Measurements from ENCODE around the gene SLC38A4. TPM values are rescaled to one million over a fixed set of nuclear protein-coding genes. Genes with fewer than 3 reads are reported as not detected.

The SLC38A4 gene
- total and polyA plus RNA-seq, 5 donors from 2014 or later: not detected

DNA sequence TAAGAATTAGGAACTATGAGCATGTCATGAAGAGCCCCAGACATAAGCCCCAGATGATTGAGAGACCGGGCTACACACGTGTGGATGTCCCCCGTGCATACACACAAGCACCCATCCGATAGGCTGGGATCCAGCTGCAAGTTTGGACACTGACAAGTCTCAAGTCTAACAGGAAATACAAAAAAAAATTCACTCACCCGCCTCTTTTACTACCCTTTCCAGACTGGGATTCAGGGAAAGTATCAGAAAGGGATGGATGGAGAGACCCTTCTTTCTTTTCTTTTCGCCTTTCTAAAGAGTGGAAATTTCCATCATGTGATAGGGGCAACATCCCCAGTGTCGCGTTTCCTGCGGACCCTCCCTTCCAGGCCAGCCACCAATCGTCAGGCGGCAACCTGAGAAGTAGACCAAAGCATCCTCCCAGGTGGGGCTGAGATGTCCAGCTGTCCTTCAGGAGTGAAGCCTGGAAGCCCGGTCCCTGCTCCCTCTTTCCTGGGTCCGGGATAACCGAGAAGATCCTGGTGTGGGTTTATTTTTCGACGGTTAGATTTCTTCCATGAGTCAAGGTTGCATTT lies 6.4 kb upstream of the SLC38A4 start:
- H3K4me1 Mint-ChIP-seq: peaks cover 0 to 9% (median 2%) of the 10 kb centered on the region in 4 donors
- H3K9me3 Mint-ChIP-seq: peaks cover 0 to 3% (median 0%) of the 10 kb centered on the region in 7 donors
- no peak overlapping the region for H3K27ac Mint-ChIP-seq
- no peak overlapping the region for H3K4me3 Mint-ChIP-seq
- no peak overlapping the region for H3K27ac ChIP-seq (ENCODE audit: insufficient read depth, low read length, poor library complexity, severe bottlenecking)
- no peaks in the 10 kb centered on the region for H3K36me3 Mint-ChIP-seq
- no peaks in the 10 kb centered on the region for H3K36me3 ChIP-seq (ENCODE audit: control insufficient read depth, insufficient read depth, low read length)
- peaks cover 36% of the 10 kb centered on the region for H3K27me3 ChIP-seq (ENCODE audit: control insufficient read depth, insufficient read depth, low read length)
- H3K4me3 ChIP-seq (ENCODE audit: low read depth, low read length): no peak overlapping the region
- H3K9me3 ChIP-seq (ENCODE audit: control insufficient read depth in 2 of 2, low read length in 2 of 2): no peaks in the 10 kb centered on the region
- no peak for DNase-seq
- peaks cover 65% of the 10 kb centered on the region for H3K27me3 Mint-ChIP-seq
- no peak for ATAC-seq (ENCODE audit: low read depth in 2 of 2)
- H3K4me1 ChIP-seq (ENCODE audit: control insufficient read depth, insufficient read depth, low read length, poor library complexity, severe bottlenecking): no peaks in the 10 kb centered on the region

DNA sequence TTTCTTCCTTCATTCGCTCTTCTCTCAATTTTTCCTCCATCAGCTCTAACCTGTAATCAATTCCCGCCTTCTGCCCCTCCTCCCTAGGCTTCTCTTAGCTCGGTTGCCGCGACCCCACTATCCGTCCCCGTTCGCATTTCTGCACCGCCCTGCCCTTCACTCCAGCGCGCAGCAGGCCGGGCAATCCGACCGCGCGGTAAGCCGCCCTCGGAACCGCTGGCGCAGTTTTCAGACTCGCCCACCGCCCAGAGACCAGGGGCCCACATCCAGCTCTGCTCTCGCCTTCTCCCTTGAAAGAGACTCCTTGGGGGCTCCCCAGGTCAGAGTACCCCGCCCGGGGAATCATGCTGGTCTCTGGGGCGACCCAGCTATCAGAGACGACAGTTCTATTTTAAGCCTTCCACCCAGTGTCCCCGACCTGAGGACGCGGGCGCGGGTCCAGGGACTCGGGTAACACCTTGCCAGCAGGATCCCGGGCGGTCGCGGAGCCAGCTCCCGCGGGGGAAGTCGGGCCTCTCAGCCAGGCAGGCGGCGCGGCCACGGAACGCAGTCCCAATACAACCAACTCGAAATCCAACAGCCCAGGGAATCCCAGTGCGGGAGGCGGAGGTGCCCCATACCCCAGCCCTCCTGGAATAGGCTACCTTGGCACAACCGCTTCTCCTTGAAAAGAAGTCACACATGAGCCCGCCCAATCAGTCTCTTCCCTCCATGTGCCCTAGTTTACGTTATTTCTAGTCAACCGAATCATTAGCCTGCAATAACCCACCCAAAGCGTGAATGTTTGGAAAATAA lies 5.7 kb upstream of the SLC38A4 start:
- H3K4me1 Mint-ChIP-seq: peaks cover 0 to 9% (median 2%) of the 10 kb centered on the region in 4 donors
- DNase-seq (no peak), ATAC-seq (ENCODE audit: low read depth in 2 of 2) (no peak)
- Histone ChIP-seq H3K4me3 (ENCODE audit: low read depth, low read length) (no peak overlapping the region), H3K27ac (ENCODE audit: insufficient read depth, low read length, poor library complexity, severe bottlenecking) (no peak overlapping the region), H3K4me1 (ENCODE audit: control insufficient read depth, insufficient read depth, low read length, poor library complexity, severe bottlenecking) (no peaks in the 10 kb centered on the region), H3K9me3 (ENCODE audit: control insufficient read depth in 2 of 2, low read length in 2 of 2) (no peaks in the 10 kb centered on the region), H3K36me3 (ENCODE audit: control insufficient read depth, insufficient read depth, low read length) (no peaks in the 10 kb centered on the region), H3K27me3 (ENCODE audit: control insufficient read depth, insufficient read depth, low read length) (peaks cover 34% of the 10 kb centered on the region)
- no peak overlapping the region for H3K4me3 Mint-ChIP-seq
- H3K9me3 Mint-ChIP-seq: no peaks in the 10 kb centered on the region
- peaks cover 66% of the 10 kb centered on the region for H3K27me3 Mint-ChIP-seq
- H3K36me3 Mint-ChIP-seq: no peaks in the 10 kb centered on the region
- H3K27ac Mint-ChIP-seq: no peak overlapping the region

DNA sequence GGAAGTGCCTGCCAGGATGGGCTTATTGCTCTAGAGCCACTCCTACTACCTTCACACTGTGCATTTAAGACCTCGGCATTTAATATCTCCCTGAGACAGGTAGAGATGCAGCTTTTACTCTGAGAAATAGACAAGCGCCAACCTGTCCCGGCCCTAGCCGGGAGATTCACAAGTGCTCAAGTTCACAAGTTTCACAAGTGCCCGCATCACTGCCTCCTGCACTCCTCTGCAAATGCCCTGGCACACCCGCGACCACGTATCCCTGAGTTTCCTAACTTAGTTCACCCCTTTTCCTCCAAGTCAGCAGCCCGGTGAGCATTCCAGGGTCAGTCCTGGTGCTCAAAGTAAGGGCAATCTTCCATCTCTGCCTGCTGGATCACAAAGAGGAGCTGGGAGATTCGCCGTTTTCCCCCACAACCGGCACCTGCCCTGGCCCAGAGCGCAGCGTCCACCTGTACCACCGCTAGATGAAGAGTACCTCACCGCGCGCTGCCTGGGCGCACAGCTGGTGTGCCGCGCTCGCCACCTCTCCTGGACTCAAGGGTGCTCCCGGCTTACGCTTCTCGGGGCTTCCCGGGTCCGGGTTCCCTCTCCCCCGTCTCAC lies 5.0 kb upstream of the SLC38A4 start:
- Histone ChIP-seq H3K4me3 (ENCODE audit: low read depth, low read length) (no peak overlapping the region), H3K27ac (ENCODE audit: insufficient read depth, low read length, poor library complexity, severe bottlenecking) (no peak overlapping the region), H3K36me3 (ENCODE audit: control insufficient read depth, insufficient read depth, low read length) (no peaks in the 10 kb centered on the region), H3K4me1 (ENCODE audit: control insufficient read depth, insufficient read depth, low read length, poor library complexity, severe bottlenecking) (no peaks in the 10 kb centered on the region), H3K27me3 (ENCODE audit: control insufficient read depth, insufficient read depth, low read length) (peaks cover 34% of the 10 kb centered on the region), H3K9me3 (ENCODE audit: control insufficient read depth in 2 of 2, low read length in 2 of 2) (no peaks in the 10 kb centered on the region)
- DNase-seq (no peak), ATAC-seq (ENCODE audit: low read depth in 2 of 2) (no peak)
- H3K9me3 Mint-ChIP-seq: no peaks in the 10 kb centered on the region
- peaks cover 69% of the 10 kb centered on the region for H3K27me3 Mint-ChIP-seq
- H3K4me3 Mint-ChIP-seq: peak overlapping the region in 1 of 4 donors; percentile 11
- peaks cover 0 to 9% (median 2%) of the 10 kb centered on the region in 4 donors for H3K4me1 Mint-ChIP-seq
- H3K36me3 Mint-ChIP-seq: no peaks in the 10 kb centered on the region
- H3K27ac Mint-ChIP-seq: no peak overlapping the region

DNA sequence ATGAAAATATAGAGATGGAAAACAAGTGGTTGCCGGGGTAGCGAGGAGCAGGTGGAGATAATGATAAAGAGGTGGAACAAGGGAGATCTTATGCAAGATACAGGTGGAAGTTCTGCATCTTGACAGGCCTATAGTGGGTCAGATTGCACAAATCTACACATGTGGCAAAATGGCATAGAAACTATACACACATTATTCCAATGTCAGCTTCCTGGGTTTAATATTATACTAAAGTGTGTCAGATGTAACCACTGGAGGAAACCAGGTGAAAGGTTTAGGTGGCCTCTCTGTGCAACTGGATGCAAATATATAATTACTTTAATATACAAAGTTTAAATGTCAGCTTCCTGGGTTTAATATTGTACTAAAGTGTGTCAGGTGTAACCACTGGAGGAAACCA lies 1.1 kb downstream of the SLC38A4 start:
- Histone ChIP-seq H3K9me3 (ENCODE audit: control insufficient read depth in 2 of 2, low read length in 2 of 2) (no peaks in the 10 kb centered on the region), H3K27ac (ENCODE audit: insufficient read depth, low read length, poor library complexity, severe bottlenecking) (no peak overlapping the region), H3K4me3 (ENCODE audit: low read depth, low read length) (no peak overlapping the region), H3K27me3 (ENCODE audit: control insufficient read depth, insufficient read depth, low read length) (peaks cover 34% of the 10 kb centered on the region), H3K36me3 (ENCODE audit: control insufficient read depth, insufficient read depth, low read length) (no peaks in the 10 kb centered on the region), H3K4me1 (ENCODE audit: control insufficient read depth, insufficient read depth, low read length, poor library complexity, severe bottlenecking) (no peaks in the 10 kb centered on the region)
- Mint-ChIP-seq H3K27me3 (peaks cover 35% of the 10 kb centered on the region), H3K4me3 (no peak overlapping the region), H3K4me1 (no peaks in the 10 kb centered on the region), H3K27ac (no peak overlapping the region), H3K36me3 (no peaks in the 10 kb centered on the region), H3K9me3 (peaks cover 0 to 4% (median 0%) of the 10 kb centered on the region in 7 donors)
- ATAC-seq (ENCODE audit: low read depth in 2 of 2) (no peak), DNase-seq (no peak)

DNA sequence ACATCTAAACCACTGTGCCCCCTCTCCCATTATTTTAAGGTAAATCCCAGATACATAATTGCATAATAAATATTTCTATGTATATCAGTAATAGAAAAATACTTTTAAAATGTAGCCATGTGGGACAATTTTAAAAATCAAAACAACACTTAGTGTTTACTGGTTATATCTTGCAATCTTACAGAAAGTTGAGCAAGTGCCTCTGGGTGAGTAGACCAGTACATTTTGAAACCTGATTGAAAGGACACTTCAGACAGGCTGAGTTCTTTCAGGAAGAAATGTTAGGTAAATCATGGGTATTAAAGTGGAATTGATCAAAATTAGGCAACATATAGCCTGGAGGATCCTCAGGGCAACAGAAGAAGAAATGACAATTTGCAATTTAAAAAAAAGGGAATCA lies 7.2 kb downstream of the SLC38A4 start:
- H3K9me3 Mint-ChIP-seq: peaks cover 0 to 6% (median 0%) of the 10 kb centered on the region in 7 donors
- H3K36me3 Mint-ChIP-seq: no peaks in the 10 kb centered on the region
- peaks cover 6% of the 10 kb centered on the region for H3K27me3 Mint-ChIP-seq
- no peak overlapping the region for H3K27ac Mint-ChIP-seq
- H3K9me3 ChIP-seq (ENCODE audit: control insufficient read depth in 2 of 2, low read length in 2 of 2): no peaks in the 10 kb centered on the region
- no peak for ATAC-seq (ENCODE audit: low read depth in 2 of 2)
- no peak for DNase-seq
- no peaks in the 10 kb centered on the region for H3K4me1 Mint-ChIP-seq
- no peak overlapping the region for H3K27ac ChIP-seq (ENCODE audit: insufficient read depth, low read length, poor library complexity, severe bottlenecking)
- no peak overlapping the region for H3K4me3 Mint-ChIP-seq
- H3K36me3 ChIP-seq (ENCODE audit: control insufficient read depth, insufficient read depth, low read length): no peaks in the 10 kb centered on the region
- no peak overlapping the region for H3K4me3 ChIP-seq (ENCODE audit: low read depth, low read length)
- no peaks in the 10 kb centered on the region for H3K4me1 ChIP-seq (ENCODE audit: control insufficient read depth, insufficient read depth, low read length, poor library complexity, severe bottlenecking)
- peaks cover 15% of the 10 kb centered on the region for H3K27me3 ChIP-seq (ENCODE audit: control insufficient read depth, insufficient read depth, low read length)

DNA sequence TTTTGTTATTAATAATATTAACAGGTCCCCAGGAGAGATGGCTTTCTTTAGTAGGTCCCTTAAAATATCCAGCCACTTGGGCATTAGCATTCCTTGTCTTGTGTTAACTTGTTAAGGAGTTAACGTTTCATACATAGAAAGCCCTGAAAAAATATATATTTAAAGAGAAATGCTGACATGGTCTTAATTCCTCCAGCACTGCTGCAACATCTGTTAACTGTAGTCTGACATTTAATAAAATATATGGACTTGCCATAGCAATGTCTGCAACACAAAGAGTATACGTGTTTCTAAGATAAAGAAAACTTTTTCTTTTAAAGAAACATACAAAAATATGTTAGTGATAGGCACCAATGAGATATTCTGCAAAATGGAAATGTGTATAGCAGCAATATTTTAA lies 10.0 kb downstream of the SLC38A4 start:
- Histone ChIP-seq H3K9me3 (ENCODE audit: control insufficient read depth in 2 of 2, low read length in 2 of 2) (no peaks in the 10 kb centered on the region), H3K4me3 (ENCODE audit: low read depth, low read length) (no peak overlapping the region), H3K4me1 (ENCODE audit: control insufficient read depth, insufficient read depth, low read length, poor library complexity, severe bottlenecking) (no peaks in the 10 kb centered on the region), H3K27me3 (ENCODE audit: control insufficient read depth, insufficient read depth, low read length) (peaks cover 7% of the 10 kb centered on the region), H3K27ac (ENCODE audit: insufficient read depth, low read length, poor library complexity, severe bottlenecking) (no peak overlapping the region), H3K36me3 (ENCODE audit: control insufficient read depth, insufficient read depth, low read length) (no peaks in the 10 kb centered on the region)
- ATAC-seq (ENCODE audit: low read depth in 2 of 2): no peak
- no peak for DNase-seq
- H3K27ac Mint-ChIP-seq: no peak overlapping the region
- no peaks in the 10 kb centered on the region for H3K36me3 Mint-ChIP-seq
- peaks cover 0 to 4% (median 0%) of the 10 kb centered on the region in 7 donors for H3K9me3 Mint-ChIP-seq
- H3K4me1 Mint-ChIP-seq: peaks cover 0 to 5% (median 2%) of the 10 kb centered on the region in 4 donors
- H3K27me3 Mint-ChIP-seq: peaks cover 5% of the 10 kb centered on the region
- H3K4me3 Mint-ChIP-seq: no peak overlapping the region

DNA sequence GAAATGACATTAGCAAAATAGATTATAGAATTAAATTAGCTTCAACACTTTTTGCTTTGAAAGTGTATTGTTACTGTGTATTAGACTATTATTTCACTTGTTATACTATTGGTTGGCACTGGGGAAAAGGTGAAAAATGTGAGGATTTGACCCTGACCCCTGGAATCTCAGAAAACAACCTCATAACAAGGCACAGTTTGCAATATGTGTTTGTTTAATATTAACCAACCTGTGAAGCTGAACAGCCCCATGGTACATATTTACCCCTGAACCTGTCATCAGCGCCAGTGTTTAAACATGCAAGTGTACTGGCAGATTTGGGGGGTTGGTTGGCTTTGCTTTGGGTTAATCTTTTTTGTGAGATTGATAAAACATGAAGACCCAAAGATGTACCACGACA lies 11.7 kb downstream of the SLC38A4 start:
- Mint-ChIP-seq H3K4me1 (peaks cover 0 to 5% (median 2%) of the 10 kb centered on the region in 4 donors), H3K27me3 (peaks cover 4% of the 10 kb centered on the region), H3K36me3 (no peaks in the 10 kb centered on the region), H3K4me3 (no peak overlapping the region), H3K9me3 (peaks cover 0 to 2% (median 0%) of the 10 kb centered on the region in 7 donors), H3K27ac (no peak overlapping the region)
- H3K4me3 ChIP-seq (ENCODE audit: low read depth, low read length): no peak overlapping the region
- DNase-seq (no peak), ATAC-seq (ENCODE audit: low read depth in 2 of 2) (no peak)
- no peaks in the 10 kb centered on the region for H3K4me1 ChIP-seq (ENCODE audit: control insufficient read depth, insufficient read depth, low read length, poor library complexity, severe bottlenecking)
- H3K27ac ChIP-seq (ENCODE audit: insufficient read depth, low read length, poor library complexity, severe bottlenecking): no peak overlapping the region
- no peaks in the 10 kb centered on the region for H3K36me3 ChIP-seq (ENCODE audit: control insufficient read depth, insufficient read depth, low read length)
- H3K9me3 ChIP-seq (ENCODE audit: control insufficient read depth in 2 of 2, low read length in 2 of 2): no peaks in the 10 kb centered on the region
- H3K27me3 ChIP-seq (ENCODE audit: control insufficient read depth, insufficient read depth, low read length): peaks cover 7% of the 10 kb centered on the region

Measured in CD4-positive, CD25-positive, alpha-beta regulatory T cell (primary cell).